Body of pancreas (tissue), 4 donors: ENCODE results near the gene TNS3. TPM values are rescaled to one million over a fixed set of nuclear protein-coding genes. Genes with fewer than 3 reads are reported as not detected.
A peak's percentile ranks its signal among the peaks of the same experiment; 100 is the strongest.

ENCODE experiments used
- ATAC-seq: fragments of 150-250 bp; one replicate; pipeline ENCODE4 v1.9.1; 2016
- DNase-seq, 4 donors: peaks; one replicate each; pipeline ENCODE4 v3.0.0-alpha.2; 2019
- H3K27ac ChIP-seq, 4 donors: fragments of 200-600 bp; sonication (generic); 1 replicate in 3 of 4; 2 replicates in 1 of 4; pipeline versions ENCODE4 v1.5.1 to v1.6.1; 2016 to 2019; ENCODE audit warnings: mild to moderate bottlenecking in 1 of 4, mixed read lengths in 1 of 4, moderate library complexity in 1 of 4
- H3K27me3 ChIP-seq, 2 donors: fragments of 200-600 bp; sonication (generic); one replicate each; pipeline ENCODE4 v1.6.0; 2016; ENCODE audit warnings: mild to moderate bottlenecking in 1 of 2
- H3K36me3 ChIP-seq, 2 donors: fragments of 200-600 bp; sonication (generic); replicated peaks in 1 of 2; 2 replicates each; pipeline ENCODE4 v1.5.1; 2016; ENCODE audit warnings: low read depth in 2 of 2; ENCODE audit not compliant: insufficient read depth in 1 of 2
- H3K4me1 ChIP-seq: fragments of 200-600 bp; sonication (generic); one replicate; pipeline ENCODE4 v1.6.0; 2016
- H3K4me3 ChIP-seq, 2 donors: fragments of 200-600 bp; sonication (generic); 1 replicate in 1 of 2; 2 replicates in 1 of 2; pipeline ENCODE4 v1.5.1; 2016 to 2019
- H3K9me3 ChIP-seq, 3 donors: fragments of 200-600 bp; sonication (generic); 1 replicate in 2 of 3; 2 replicates in 1 of 3; pipeline ENCODE4 v1.5.1; 2016
- CTCF ChIP-seq, 7 experiments: fragments of 450-650 bp in 4 of 7; fragments of 200-600 bp in 3 of 7; sonication (generic) in 3 of 7; IDR thresholded peaks; one replicate each; pipeline ENCODE4 v1.5.1; 2016 to 2019; ENCODE audit warnings: antibody characterized with exemption in 7 of 7
- POLR2A ChIP-seq, 3 donors: fragments of 450-650 bp; IDR thresholded peaks; one replicate each; pipeline ENCODE4 v1.6.1; 2016; ENCODE audit warnings: antibody characterized with exemption in 3 of 3, mild to moderate bottlenecking in 2 of 3
- WGBS, 2 donors: methylation state at CpG; one replicate each; pipeline ENCODE4 v1.1.5; 2017; 5-methylcytosine and 5-hydroxymethylcytosine counted together
- intact Hi-C: fragments of 100-400 bp; cut with DNase I; formaldehyde crosslinking; loops from one replicate; pipeline ENCODE4 v1.15.1; 2023
- total RNA-seq, 2 donors: library from RNA; depleted of rRNA; stranded (reverse); fragments of >200 nt; gene quantifications; one replicate each; pipeline ENCODE4 v1.1.0, GENCODE V29; 2016

TNS3 gene
- total RNA-seq, 2 donors from 2014 or later = 100 to 265 TPM

- WGBS, 2 donors = 74 to 82% methylated on average over 7 of the region's 7 CpGs
- peak in 1 of 4 donors; percentile 8 for DNase-seq
- Histone ChIP-seq H3K27me3 (no peaks in the 10 kb centered on the region), H3K9me3 (no peaks in the 10 kb centered on the region), H3K4me3 (no peak overlapping the region), H3K27ac (peak overlapping the region; percentile 43 to 72 (median 66)), H3K4me1 (peaks cover 40% of the 10 kb centered on the region), H3K36me3 (peaks cover 0 to 13% of the 10 kb centered on the region in 2 donors)
- ATAC-seq = no peak
- TF ChIP-seq CTCF (IDR thresholded peaks at IDR 0.05) = no peak
- TF ChIP-seq POLR2A (IDR thresholded peaks at IDR 0.05) = no peak
- intact Hi-C loops = no loop called here
Observed at GRCh38 chr7:47327346-47327697, 254.6 kb downstream of the TNS3 start.

GRCh38 chr7:47326808-47327207 lies 255.1 kb downstream of the TNS3 start:
- Histone ChIP-seq H3K36me3 (peaks cover 0 to 13% of the 10 kb centered on the region in 2 donors), H3K27ac (peak overlapping the region in 3 of 4 donors; percentile 65 to 72 (median 67)), H3K4me3 (no peak overlapping the region), H3K9me3 (no peaks in the 10 kb centered on the region), H3K27me3 (no peaks in the 10 kb centered on the region), H3K4me1 (peaks cover 40% of the 10 kb centered on the region)
- intact Hi-C loops = no loop called here
- 72 to 77% methylated on average over 7 to 8 of the region's 8 CpGs for WGBS, 2 donors
- ATAC-seq = no peak
- DNase-seq = peak in 1 of 4 donors; percentile 10
- TF ChIP-seq POLR2A (IDR thresholded peaks at IDR 0.05) = no peak
- no peak for TF ChIP-seq CTCF (IDR thresholded peaks at IDR 0.05)

- intact Hi-C loops = no loop called here
- ATAC-seq (no peak), DNase-seq (peak in 1 of 4 donors; percentile 7)
- TF ChIP-seq POLR2A (IDR thresholded peaks at IDR 0.05) = no peak
- no peak for TF ChIP-seq CTCF (IDR thresholded peaks at IDR 0.05)
- Histone ChIP-seq H3K4me3 (no peak overlapping the region), H3K27ac (no peak overlapping the region), H3K36me3 (peaks cover 0 to 16% of the 10 kb centered on the region in 2 donors), H3K9me3 (no peaks in the 10 kb centered on the region), H3K27me3 (no peaks in the 10 kb centered on the region), H3K4me1 (peaks cover 40% of the 10 kb centered on the region)
- 79 to 93% methylated on average over 2 of the region's 2 CpGs for WGBS, 2 donors
Observed at GRCh38 chr7:47326220-47326619, 255.7 kb downstream of the TNS3 start.

GRCh38 chr7:47325337-47325736 lies 256.6 kb downstream of the TNS3 start:
- no peak for TF ChIP-seq CTCF (IDR thresholded peaks at IDR 0.05)
- TF ChIP-seq POLR2A (IDR thresholded peaks at IDR 0.05) = no peak
- Histone ChIP-seq H3K4me1 (peaks cover 40% of the 10 kb centered on the region), H3K27ac (no peak overlapping the region), H3K27me3 (no peaks in the 10 kb centered on the region), H3K4me3 (no peak overlapping the region), H3K9me3 (no peaks in the 10 kb centered on the region), H3K36me3 (peaks cover 0 to 20% of the 10 kb centered on the region in 2 donors)
- WGBS, 2 donors = 43 to 46% methylated on average over 6 of the region's 6 CpGs
- peak in 1 of 4 donors; percentile 5 for DNase-seq
- ATAC-seq = no peak
- intact Hi-C loops = no loop called here

GRCh38 chr7:47323904-47324303 lies 258.0 kb downstream of the TNS3 start:
- no peak for ATAC-seq
- no peak for TF ChIP-seq POLR2A (IDR thresholded peaks at IDR 0.05)
- TF ChIP-seq CTCF (IDR thresholded peaks at IDR 0.05) = no peak
- DNase-seq = no peak
- H3K4me3 ChIP-seq = no peak overlapping the region
- intact Hi-C loops = no loop called here
- H3K27ac ChIP-seq = no peak overlapping the region
- H3K4me1 ChIP-seq = peaks cover 34% of the 10 kb centered on the region
- H3K27me3 ChIP-seq = no peaks in the 10 kb centered on the region
- WGBS, 2 donors = 71 to 77% methylated on average over 4 of the region's 4 CpGs
- no peaks in the 10 kb centered on the region for H3K9me3 ChIP-seq
- peaks cover 0 to 17% of the 10 kb centered on the region in 2 donors for H3K36me3 ChIP-seq
